HEK293 (cell line): Measurements from ENCODE around the gene MPPED2.

Source experiments
- SP2 ChIP-seq: fragments of 450-650 bp; formaldehyde crosslinking; IDR thresholded peaks from 2 replicates; pipeline ENCODE4 v1.5.1; 2016; ENCODE audit warnings: missing biosample characterization, missing genetic modification characterization
- ZNF112 ChIP-seq: fragments of 450-650 bp; formaldehyde crosslinking; IDR thresholded peaks from 2 replicates; pipeline ENCODE4 v1.5.0; 2017; ENCODE audit warnings: missing biosample characterization, missing genetic modification characterization
- TF ChIP-seq, protein P1 (sequence below): fragments of 450-650 bp; formaldehyde crosslinking; optimal IDR thresholded peaks from 2 replicates; pipeline ENCODE3; 2016; ENCODE audit warnings: missing biosample characterization, mild to moderate bottlenecking, missing genetic modification characterization
- TF ChIP-seq, protein P2 (sequence below): fragments of 450-650 bp; formaldehyde crosslinking; IDR thresholded peaks from 2 replicates; pipeline ENCODE4 v1.5.1; 2016; ENCODE audit warnings: missing biosample characterization, missing genetic modification characterization

GRCh38 chr11:30406978-30407762 is 179.0 kb downstream of the MPPED2 start:
- TF ChIP-seq, protein P1, sequence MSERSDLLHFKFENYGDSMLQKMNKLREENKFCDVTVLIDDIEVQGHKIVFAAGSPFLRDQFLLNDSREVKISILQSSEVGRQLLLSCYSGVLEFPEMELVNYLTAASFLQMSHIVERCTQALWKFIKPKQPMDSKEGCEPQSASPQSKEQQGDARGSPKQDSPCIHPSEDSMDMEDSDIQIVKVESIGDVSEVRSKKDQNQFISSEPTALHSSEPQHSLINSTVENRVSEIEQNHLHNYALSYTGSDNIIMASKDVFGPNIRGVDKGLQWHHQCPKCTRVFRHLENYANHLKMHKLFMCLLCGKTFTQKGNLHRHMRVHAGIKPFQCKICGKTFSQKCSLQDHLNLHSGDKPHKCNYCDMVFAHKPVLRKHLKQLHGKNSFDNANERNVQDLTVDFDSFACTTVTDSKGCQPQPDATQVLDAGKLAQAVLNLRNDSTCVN (tag by site-specific recombination) = no peak
- TF ChIP-seq ZNF112 (tag by site-specific recombination) (no peak), SP2 (tag by site-specific recombination) (no peak)
- TF ChIP-seq, protein P2, sequence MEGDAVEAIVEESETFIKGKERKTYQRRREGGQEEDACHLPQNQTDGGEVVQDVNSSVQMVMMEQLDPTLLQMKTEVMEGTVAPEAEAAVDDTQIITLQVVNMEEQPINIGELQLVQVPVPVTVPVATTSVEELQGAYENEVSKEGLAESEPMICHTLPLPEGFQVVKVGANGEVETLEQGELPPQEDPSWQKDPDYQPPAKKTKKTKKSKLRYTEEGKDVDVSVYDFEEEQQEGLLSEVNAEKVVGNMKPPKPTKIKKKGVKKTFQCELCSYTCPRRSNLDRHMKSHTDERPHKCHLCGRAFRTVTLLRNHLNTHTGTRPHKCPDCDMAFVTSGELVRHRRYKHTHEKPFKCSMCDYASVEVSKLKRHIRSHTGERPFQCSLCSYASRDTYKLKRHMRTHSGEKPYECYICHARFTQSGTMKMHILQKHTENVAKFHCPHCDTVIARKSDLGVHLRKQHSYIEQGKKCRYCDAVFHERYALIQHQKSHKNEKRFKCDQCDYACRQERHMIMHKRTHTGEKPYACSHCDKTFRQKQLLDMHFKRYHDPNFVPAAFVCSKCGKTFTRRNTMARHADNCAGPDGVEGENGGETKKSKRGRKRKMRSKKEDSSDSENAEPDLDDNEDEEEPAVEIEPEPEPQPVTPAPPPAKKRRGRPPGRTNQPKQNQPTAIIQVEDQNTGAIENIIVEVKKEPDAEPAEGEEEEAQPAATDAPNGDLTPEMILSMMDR (tag by site-specific recombination) = no peak
